SK-N-MC (cell line): Measurements from ENCODE around the gene F2RL1.

Experiments used
- EZH2 ChIP-seq: fragments of 200-600 bp; sonication (generic); IDR thresholded peaks from one replicate; pipeline ENCODE4 v1.6.1; 2017; ENCODE audit warnings: antibody characterized with exemption
- FOXP2 ChIP-seq: optimal IDR thresholded peaks from 2 replicates; pipeline ENCODE3; 2011; ENCODE audit warnings: mild to moderate bottlenecking, moderate library complexity; ENCODE audit not compliant: insufficient read depth; ENCODE audit errors: extremely low read length, control extremely low read depth
- POLR2AphosphoS5 ChIP-seq: IDR thresholded peaks from 2 replicates; pipeline ENCODE4 v1.6.1; 2012; ENCODE audit warnings: mild to moderate bottlenecking, low read depth, low read length, borderline replicate concordance

- TF ChIP-seq POLR2AphosphoS5 (no peak), EZH2 (no peak), FOXP2 (no peak)
These were observed 30.8 kb downstream of the F2RL1 start, which contains the start of gene S100Z for GRCh38 chr5:76849419-76850291.
